Measurements from ENCODE around the gene RBFA.

RBFA gene

GRCh38 chr18:80074697-80075096 lies 40.5 kb downstream of the RBFA start:
- DNase-seq (ENCODE audit: low spot score) = no peak

GRCh38 chr18:80075940-80076339 lies 41.7 kb downstream of the RBFA start:
- no peak for DNase-seq (ENCODE audit: low spot score)

- no peak for DNase-seq (ENCODE audit: low spot score)
Measured at GRCh38 chr18:80076379-80076778, 42.1 kb downstream of the RBFA start.

- DNase-seq (ENCODE audit: low spot score) = no peak
Measured at GRCh38 chr18:80077873-80078272, 43.6 kb downstream of the RBFA start.

Data from kidney tubule cell (primary cell).